ENCODE data around the gene SLC34A1.
"Not testable (repeated sequence)": the region's sequence is repeated elsewhere in the genome, so short reads cannot be mapped to it uniquely, and the experiment has no call there.

SLC34A1 gene

GRCh38 chr5:177356746-177357145 is 27.5 kb upstream of the SLC34A1 start:
- no peak for DNase-seq

GRCh38 chr5:177357146-177357458 is 27.1 kb upstream of the SLC34A1 start:
- no peak for DNase-seq

- peak; percentile 72 for DNase-seq
Observed at GRCh38 chr5:177357459-177358351, 26.5 kb upstream of the SLC34A1 start, which contains the start of gene RGS14. Gene RGS14 (plus strand): TSS chr5:177357924. CDS start chr5:177358025, 101 bp downstream.

DNA sequence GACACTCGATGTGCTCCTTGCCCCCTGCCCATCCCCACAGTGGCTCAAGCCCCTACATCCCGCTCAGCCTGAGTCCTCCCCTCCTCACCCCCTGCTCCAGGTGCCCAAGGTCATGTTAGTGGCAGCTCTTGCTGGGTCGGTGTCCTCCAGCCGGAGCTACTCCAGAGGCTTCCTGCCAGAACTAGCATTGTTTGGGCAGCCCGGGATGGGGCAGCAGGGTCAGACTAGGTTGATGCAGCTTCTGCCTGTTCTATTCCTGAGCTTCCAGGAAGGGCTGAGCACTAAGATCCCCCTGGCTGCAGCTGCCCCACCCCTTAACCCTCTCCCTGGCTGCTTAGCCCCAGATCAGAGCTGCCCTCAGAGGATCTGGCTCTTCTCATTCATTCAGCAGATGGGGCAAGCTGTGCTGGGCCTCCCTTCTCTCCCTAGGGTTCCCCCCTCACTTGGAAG is 25.8 kb upstream of the SLC34A1 start:
- DNase-seq: peak; percentile 30

GRCh38 chr5:177359451-177359851 is 24.8 kb upstream of the SLC34A1 start:
- DNase-seq: no peak

- no peak for DNase-seq
Observed at GRCh38 chr5:177359860-177360259, 24.4 kb upstream of the SLC34A1 start.

DNA sequence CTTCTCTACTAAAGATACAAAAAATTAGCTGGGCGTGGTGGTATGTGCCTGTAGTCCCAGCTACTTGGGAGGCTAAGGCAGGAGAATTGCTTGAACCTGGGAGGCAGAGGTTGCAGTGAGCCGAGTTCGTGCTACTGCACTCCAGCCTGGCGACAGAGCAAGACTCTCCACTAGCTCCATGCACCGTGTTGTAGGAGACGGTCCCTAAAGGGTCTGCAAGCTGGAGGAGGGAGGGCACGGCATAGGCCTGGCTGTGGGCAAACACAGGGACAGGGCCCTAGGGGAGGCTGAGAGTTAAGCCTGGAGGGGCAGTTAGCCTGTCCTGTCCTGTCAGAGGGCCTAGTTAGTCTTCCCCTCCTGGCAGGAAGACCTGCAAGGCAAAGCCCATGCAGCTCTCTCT is 23.5 kb upstream of the SLC34A1 start:
- DNase-seq: not testable (repeated sequence)

DNA sequence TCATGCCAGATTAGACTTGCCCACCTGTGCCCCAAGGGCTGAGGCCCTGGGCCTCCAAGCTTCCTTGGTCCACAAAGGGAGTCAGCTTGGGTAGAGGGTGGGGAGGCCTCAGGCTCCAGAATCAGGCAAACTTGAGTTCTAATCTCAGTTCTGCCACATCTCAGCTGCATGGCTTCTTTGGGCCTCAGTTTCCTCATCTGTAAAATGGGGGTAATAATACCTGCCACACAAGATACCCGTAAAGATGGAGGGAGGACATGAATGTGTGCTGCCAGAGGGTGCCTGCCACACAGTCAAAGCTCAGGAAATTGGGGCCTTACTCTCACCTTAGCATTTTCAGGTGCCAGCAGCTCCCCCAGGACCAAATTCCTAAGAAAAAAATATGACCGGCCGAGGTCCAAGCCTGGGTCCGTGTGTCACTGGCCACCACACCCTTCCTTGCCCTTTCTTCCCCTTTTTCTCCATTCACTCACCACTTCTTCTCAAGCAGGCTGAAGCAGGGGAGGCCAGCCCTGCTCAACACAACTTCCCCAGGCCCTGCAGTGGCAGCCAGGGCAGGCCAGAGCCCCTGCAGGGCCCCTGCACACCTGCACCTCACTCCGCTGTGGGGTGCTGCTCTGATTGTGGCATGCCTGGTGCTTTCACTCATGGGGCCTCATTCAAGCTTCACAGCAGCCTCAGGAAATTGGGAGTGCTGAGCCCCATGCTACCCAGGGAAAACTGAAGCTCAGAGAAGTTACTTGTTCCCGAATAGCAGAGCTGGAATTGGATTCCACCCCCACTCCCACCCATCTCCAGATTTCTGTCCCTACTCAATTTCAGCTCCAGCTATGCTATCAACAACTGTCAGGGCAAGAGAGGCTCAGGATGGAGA is 22.6 kb upstream of the SLC34A1 start:
- peak; percentile 32 for DNase-seq

GRCh38 chr5:177362292-177362609 is 22.0 kb upstream of the SLC34A1 start:
- DNase-seq: no peak

DNA sequence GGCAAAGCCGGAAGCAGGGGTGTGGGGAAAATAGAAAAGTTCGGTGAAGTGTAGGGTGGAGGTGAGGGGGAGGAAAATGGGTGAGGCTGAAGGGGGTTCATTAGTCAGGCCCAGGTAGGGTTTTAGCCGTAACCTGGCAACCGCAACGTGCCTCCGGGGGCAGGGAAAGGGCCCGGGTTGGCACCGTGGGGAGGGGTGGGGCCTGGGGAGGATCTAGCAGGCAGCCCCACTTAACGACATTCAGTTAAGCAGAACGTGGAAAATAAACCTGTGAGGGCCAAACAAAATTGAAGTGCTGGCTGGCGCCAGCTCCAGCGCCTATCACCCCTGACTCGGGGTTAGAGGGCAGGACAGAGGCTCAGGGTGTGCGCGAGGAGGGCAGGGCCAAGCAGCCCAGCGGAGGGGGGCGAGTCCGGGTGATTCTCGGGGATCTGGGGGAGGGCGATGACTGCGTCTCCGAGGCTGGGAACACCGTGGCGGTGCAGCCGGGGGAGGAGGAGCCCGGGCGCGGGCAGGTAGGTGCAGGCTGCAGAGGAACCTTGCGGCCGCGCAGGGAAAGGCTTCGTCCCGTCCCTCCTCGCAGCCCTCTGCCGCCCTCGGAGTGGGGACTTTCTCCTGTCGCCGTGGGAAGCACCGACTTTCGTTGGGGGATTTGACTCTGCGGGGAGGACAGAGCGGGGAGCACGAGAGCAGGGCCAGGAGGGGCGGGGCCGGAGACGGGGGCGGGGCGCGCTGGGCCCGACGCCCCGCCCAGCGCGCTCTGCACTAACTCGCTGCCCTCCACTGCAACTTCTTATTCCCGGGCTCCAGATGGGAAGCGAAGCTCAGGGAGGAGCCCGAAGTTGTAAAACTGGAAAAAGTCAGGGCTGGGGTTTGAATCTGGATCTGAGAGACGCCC is 21.4 kb upstream of the SLC34A1 start:
- DNase-seq: peak; percentile 81

DNA sequence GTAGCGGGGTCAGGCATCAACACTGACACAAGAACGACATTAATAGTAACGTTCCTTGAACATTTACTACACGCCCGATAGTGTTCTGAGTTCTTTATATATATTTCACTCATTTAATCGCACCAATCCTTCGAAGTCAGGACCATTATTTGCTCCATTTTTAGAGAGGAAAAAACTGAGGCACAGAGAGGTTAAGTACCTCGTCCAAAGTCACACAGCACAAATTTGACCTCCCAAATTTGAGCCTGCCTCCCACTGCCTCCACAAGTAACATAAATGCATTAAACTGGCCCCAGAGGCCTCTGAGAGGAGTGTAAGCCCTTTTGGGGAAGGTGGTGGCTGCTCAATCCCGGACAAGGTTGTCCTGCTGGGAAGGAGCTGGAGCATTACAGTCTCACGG is 20.7 kb upstream of the SLC34A1 start:
- DNase-seq: no peak

DNA sequence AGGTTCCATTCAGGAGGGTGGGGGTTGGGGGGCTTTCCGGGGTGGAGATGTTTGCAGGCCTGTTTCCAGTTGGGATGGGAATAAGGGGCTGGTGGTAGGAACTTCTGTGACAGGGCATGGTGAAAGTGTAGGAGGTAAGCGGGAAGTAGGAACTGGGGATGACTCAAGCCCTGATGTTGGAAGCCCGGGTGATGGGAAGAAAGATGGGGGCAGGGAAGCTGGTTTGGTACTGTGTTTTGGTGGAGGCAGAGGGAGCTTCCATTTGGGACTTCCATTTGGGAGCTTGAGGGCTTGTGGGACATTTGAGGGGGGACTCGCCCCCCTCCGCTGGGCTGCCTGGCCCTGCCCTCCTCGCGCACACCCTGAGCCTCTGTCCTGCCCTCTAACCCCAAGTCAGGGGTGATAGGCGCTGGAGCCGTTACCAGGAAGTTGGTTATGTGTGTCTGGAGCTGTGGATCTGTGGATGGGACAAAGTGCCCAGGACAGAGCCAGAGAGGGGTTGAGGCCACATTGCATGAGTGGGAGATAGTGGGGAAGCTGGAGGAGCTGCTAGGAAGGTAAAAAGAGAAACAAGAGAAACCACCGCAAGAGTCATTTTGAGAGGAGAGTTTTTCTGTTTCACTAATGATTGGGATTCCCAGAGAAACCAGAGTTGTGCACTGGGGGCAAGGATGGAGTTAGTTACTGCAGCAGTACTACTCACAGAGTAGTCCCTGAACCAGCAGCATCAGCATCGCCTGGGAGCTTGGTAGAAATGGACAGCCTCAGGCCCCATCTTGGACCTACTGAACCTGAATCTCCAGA is 19.9 kb upstream of the SLC34A1 start:
- peak; percentile 61 for DNase-seq

DNA sequence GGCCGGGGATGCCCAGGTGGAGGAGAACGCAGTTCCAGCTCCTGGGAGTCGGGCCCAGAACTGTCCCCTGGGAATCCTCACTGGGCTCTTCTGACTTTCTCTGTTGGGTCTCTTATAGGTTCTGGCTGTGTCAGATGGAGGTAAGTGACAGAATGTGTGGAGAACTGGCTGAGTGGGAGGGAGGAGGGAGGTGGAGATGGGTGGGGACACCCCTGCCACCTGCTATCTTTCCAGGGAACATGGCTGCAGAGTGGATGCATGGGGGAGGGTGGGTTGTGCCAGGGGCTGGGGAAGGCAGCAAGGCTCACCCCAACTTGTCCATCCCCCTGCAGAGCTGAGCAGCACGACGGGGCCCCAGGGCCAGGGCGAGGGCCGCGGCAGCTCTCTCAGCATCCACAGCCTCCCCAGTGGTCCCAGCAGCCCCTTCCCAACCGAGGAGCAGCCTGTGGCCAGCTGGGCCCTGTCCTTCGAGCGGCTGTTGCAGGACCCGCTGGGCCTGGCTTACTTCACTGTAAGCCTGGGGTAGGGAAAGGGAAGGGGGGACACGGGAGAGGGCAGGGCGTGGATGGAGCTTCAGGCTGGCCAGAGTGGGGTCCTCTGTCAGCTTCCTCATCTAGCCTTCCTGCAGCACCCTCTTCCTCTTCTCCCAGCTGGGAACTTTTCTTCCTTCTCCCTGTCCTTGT is 18.2 kb upstream of the SLC34A1 start:
- no peak for DNase-seq

GRCh38 chr5:177366528-177367322 is 17.5 kb upstream of the SLC34A1 start:
- peak; percentile 29 for DNase-seq

- DNase-seq: no peak
Observed at GRCh38 chr5:177367323-177367848, 16.8 kb upstream of the SLC34A1 start.

- no peak for DNase-seq
Observed at GRCh38 chr5:177367981-177368868, 16.0 kb upstream of the SLC34A1 start.

DNA sequence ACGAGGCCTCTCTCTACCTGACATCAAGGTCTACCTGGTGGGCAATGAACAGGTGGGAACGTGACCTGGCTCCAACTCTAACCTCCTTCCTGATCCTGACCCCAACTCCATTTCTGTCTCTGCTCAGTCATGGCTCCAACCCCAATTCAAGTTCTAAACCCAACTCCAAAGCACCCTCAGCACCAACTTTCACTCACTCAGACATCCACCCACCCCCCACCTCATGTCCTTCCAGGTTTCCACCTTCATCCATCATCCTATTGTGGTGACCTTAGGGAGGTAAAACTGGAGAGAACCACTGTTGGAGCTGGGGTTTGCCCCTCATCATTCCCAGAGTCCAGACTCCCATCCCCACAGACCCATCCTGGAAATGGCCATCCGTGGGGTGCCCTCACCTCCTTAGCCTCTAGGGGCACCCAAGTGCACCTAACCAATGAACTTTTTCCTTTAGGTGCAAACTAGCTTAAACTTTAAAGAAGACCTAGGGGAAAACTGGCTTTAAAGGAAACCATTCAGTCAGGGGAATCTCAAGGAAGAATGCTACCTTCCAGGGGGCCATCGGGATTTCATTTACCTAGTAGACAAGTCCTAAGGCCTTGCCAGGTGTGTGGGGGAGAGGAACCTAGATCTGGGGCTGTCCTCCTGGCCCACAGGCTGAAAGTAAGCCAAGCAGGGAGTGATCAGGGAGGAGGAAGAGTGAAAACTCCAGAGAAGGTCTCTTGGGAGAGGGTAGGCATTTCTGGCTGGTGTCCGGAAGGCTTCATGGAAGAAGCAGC is 15.2 kb upstream of the SLC34A1 start:
- DNase-seq: peak; percentile 54
